Gastrocnemius medialis (tissue), 4 donors: ENCODE results near the gene APOD. TPM values are rescaled to one million over a fixed set of nuclear protein-coding genes. Genes with fewer than 3 reads are reported as not detected.
"Not testable (repeated sequence)": the region's sequence is repeated elsewhere in the genome, so short reads cannot be mapped to it uniquely, and the experiment has no call there.

ENCODE experiments used
- ATAC-seq, 2 donors: fragments of 150-250 bp; one replicate each; pipeline ENCODE4 v1.9.1; 2016
- DNase-seq, 2 donors: peaks; one replicate each; pipeline ENCODE4 v3.0.0-alpha.2; 2019
- H3K27ac ChIP-seq, 4 donors: fragments of 200-600 bp; sonication (generic); 1 replicate in 1 of 4; 2 replicates in 3 of 4; pipeline ENCODE4 v1.5.1; 2016 to 2018; ENCODE audit warnings: mild to moderate bottlenecking in 2 of 4, moderate library complexity in 1 of 4
- H3K27me3 ChIP-seq, 3 donors: fragments of 200-600 bp; sonication (generic) in 2 of 3; 1 replicate in 1 of 3; 2 replicates in 2 of 3; pipeline versions ENCODE4 v1.5.1 to v1.6.0; 2016 to 2019; ENCODE audit warnings: mild to moderate bottlenecking in 1 of 3, moderate library complexity in 1 of 3
- H3K36me3 ChIP-seq, 2 donors: fragments of 200-600 bp; sonication (generic) in 1 of 2; one replicate each; pipeline ENCODE4 v1.5.1; 2017 to 2018
- H3K4me1 ChIP-seq, 2 donors: fragments of 200-600 bp; sonication (generic) in 1 of 2; one replicate each; pipeline ENCODE4 v1.5.1; 2016 to 2017; ENCODE audit warnings: mild to moderate bottlenecking in 2 of 2
- H3K4me3 ChIP-seq, 4 donors: fragments of 200-600 bp; sonication (generic) in 3 of 4; 1 replicate in 1 of 4; 2 replicates in 3 of 4; pipeline ENCODE4 v1.5.1; 2016 to 2019; ENCODE audit warnings: mild to moderate bottlenecking in 2 of 4
- H3K9me3 ChIP-seq, 3 donors: fragments of 200-600 bp; sonication (generic) in 2 of 3; 1 replicate in 1 of 3; 2 replicates in 2 of 3; pipeline ENCODE4 v1.5.1; 2016 to 2019
- POLR2A ChIP-seq, 2 donors: fragments of 450-650 bp; IDR thresholded peaks; one replicate each; pipeline ENCODE4 v1.6.1; 2017; ENCODE audit warnings: antibody characterized with exemption in 2 of 2, mild to moderate bottlenecking in 2 of 2, moderate library complexity in 2 of 2
- in situ Hi-C, 4 donors: fragments of 200-750 bp; cut with MboI; loops; one replicate each; pipeline versions ENCODE4 v1.15.0 to v1.8.0; 2017; ENCODE audit warnings: low sequenced_read_pairs in 4 of 4
- intact Hi-C: fragments of 100-400 bp; cut with DNase I; formaldehyde crosslinking; loops from one replicate; pipeline ENCODE4 v1.15.1; 2023; ENCODE audit warnings: low total_unique reads
- total RNA-seq, 4 donors: library from RNA; depleted of rRNA; stranded (reverse); fragments of >200 nt; gene quantifications; one replicate each; pipeline versions ENCODE4 v1.1.0 to v1.2.3, GENCODE V29; 2016
- TF ChIP-seq, protein P1 (sequence below), 5 experiments: fragments of 450-650 bp in 3 of 5; fragments of 200-600 bp in 2 of 5; sonication (generic) in 2 of 5; IDR thresholded peaks in 4 of 5; conservative IDR thresholded peaks in 1 of 5; 1 replicate in 4 of 5; 2 replicates in 1 of 5; pipeline ENCODE4 v1.5.1; 2016 to 2019; ENCODE audit warnings: antibody characterized with exemption in 5 of 5, mild to moderate bottlenecking in 3 of 5, moderate library complexity in 3 of 5

APOD gene
- total RNA-seq, 4 donors from 2014 or later: 602 to 801 (median 626) TPM

DNA sequence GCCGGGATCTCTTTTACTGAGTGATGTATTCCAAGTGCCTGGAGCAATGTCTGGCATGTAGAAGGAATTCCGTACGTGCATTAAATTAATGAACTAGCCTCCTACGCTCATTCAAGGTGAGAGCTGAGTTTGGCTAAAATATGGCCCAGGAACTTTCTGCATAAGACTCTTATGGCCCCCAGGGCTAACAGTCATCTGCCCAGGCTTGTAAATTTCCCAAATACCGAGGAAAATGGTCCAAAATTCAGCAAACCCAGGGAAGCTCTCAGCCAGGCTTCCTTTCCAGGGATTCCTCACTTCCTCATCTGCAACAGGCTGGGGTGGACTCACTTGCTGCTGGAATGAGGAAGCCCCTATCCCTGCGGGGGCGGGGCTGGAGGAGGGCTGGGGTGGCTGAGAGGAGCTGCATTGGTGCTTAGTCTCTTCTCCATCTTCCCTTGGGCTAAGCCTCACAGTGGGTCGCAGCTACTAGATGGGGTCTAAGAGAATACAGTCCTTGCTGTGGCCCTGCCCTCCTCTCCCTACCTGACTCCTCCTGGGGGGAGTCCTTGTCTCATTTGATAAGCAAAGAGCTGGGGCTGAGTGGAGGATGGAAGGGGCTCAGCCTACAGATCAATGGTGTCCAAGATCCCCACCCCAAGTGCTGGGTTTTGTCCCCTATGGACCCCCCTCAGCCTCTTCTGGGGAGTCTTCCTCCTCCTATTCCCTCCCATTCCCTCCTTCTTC lies 28.5 kb upstream of the APOD start:
- in situ Hi-C loops: loop anchor here in 1 of 4 donors (25.0 kb wide), 1 partner anchor 225 kb away; no protein-coding TSS in a partner anchor
- TF ChIP-seq, protein P1, sequence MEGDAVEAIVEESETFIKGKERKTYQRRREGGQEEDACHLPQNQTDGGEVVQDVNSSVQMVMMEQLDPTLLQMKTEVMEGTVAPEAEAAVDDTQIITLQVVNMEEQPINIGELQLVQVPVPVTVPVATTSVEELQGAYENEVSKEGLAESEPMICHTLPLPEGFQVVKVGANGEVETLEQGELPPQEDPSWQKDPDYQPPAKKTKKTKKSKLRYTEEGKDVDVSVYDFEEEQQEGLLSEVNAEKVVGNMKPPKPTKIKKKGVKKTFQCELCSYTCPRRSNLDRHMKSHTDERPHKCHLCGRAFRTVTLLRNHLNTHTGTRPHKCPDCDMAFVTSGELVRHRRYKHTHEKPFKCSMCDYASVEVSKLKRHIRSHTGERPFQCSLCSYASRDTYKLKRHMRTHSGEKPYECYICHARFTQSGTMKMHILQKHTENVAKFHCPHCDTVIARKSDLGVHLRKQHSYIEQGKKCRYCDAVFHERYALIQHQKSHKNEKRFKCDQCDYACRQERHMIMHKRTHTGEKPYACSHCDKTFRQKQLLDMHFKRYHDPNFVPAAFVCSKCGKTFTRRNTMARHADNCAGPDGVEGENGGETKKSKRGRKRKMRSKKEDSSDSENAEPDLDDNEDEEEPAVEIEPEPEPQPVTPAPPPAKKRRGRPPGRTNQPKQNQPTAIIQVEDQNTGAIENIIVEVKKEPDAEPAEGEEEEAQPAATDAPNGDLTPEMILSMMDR (IDR thresholded peaks at IDR 0.05 in 4 of 5, conservative IDR thresholded peaks at IDR 0.05 in 1 of 5): no peak
- no peak for TF ChIP-seq POLR2A (IDR thresholded peaks at IDR 0.05)
- Histone ChIP-seq H3K4me3 (no peak overlapping the region), H3K27me3 (no peaks in the 10 kb centered on the region), H3K36me3 (no peaks in the 10 kb centered on the region), H3K27ac (peak overlapping the region in 2 of 4 donors; percentile 18 to 37), H3K4me1 (no peaks in the 10 kb centered on the region), H3K9me3 (no peaks in the 10 kb centered on the region)
- intact Hi-C loops: no loop called here
- DNase-seq: peak; percentile 35 to 47
- ATAC-seq: peak; percentile 33 to 35

DNA sequence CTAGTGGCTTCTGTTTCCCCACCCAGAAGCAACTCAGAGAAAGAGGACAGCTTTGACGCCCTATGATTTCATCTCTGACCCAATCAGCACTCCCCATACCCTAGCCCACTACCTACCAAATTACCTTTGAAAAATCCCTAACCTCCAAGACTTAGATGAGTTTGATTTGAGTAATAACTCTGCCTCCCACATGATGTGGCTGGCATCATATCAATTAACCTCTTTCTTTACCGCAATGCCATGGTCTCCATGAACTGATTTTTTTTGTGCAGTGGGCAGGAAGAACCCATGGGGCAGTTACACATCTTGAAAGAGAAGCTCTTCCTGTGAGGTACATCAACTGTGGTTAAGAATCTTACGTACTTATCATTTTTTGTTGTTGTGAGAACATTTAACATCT lies 25.5 kb upstream of the APOD start:
- Histone ChIP-seq H3K27me3 (no peaks in the 10 kb centered on the region), H3K4me3 (no peak overlapping the region), H3K27ac (no peak overlapping the region), H3K9me3 (no peaks in the 10 kb centered on the region), H3K36me3 (no peaks in the 10 kb centered on the region), H3K4me1 (no peaks in the 10 kb centered on the region)
- TF ChIP-seq, protein P1 (IDR thresholded peaks at IDR 0.05 in 4 of 5, conservative IDR thresholded peaks at IDR 0.05 in 1 of 5): no peak
- no peak for TF ChIP-seq POLR2A (IDR thresholded peaks at IDR 0.05)
- in situ Hi-C loops (loop anchor here in 1 of 4 donors (25.0 kb wide), 1 partner anchor 228 kb away; no protein-coding TSS in a partner anchor), intact Hi-C loops (no loop called here)
- DNase-seq: no peak
- no peak for ATAC-seq

DNA sequence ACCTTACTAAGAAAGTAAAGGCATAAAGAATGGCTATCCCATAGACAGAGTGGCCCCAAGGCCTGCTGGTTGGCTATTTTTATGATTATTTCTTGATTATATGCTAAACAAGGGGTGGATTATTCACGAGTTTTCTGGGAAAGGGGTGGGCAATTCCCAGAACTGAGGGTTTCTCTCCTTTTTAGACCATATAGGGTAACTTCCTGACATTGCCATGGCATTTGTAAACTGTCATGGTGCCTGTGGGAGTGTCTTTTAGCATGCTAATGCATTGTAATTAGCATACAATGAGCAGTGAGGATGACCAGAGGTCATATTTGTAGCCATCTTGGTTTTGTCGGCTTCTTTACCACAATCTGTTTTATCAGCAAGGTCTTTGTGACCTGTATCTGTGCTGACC lies 18.0 kb upstream of the APOD start:
- in situ Hi-C loops: loop anchor here in 1 of 4 donors (25.0 kb wide), 1 partner anchor 236 kb away; no protein-coding TSS in a partner anchor
- intact Hi-C loops, H3K4me1 ChIP-seq: not testable (repeated sequence)

DNA sequence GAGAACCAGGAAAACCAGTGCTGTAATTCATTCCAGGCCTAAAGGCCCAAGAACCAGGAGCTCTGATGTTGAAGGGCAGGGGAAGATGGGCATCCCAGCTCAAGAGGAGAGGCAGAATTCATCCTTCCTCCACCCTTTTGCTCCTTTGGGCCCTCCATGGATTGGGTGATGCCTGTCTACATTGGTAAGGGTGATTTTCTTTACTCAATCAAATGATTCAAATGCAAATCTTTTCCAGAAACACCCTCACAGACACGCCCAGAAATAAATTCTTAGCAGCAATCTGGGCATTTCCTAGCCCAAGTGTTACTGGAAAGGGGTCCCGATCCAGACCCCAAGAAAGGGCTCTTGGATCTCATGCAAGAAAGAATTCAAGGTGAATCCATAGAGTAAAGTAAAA lies 17.6 kb upstream of the APOD start:
- TF ChIP-seq, protein P1 (IDR thresholded peaks at IDR 0.05 in 4 of 5, conservative IDR thresholded peaks at IDR 0.05 in 1 of 5): no peak
- no peak for TF ChIP-seq POLR2A (IDR thresholded peaks at IDR 0.05)
- in situ Hi-C loops: loop anchor here in 1 of 4 donors (25.0 kb wide), 1 partner anchor 236 kb away; no protein-coding TSS in a partner anchor
- intact Hi-C loops: no loop called here
- Histone ChIP-seq H3K27me3 (no peaks in the 10 kb centered on the region), H3K4me3 (no peak overlapping the region), H3K27ac (no peak overlapping the region), H3K9me3 (no peaks in the 10 kb centered on the region), H3K36me3 (no peaks in the 10 kb centered on the region), H3K4me1 (peaks cover 8 to 9% of the 10 kb centered on the region in 2 donors)
- no peak for DNase-seq
- no peak for ATAC-seq

More for the DNA sequence above, 18.0 kb upstream of the APOD start:
- H3K27me3 ChIP-seq, H3K9me3 ChIP-seq, ATAC-seq, H3K4me3 ChIP-seq, DNase-seq, H3K36me3 ChIP-seq, H3K27ac ChIP-seq: not testable (repeated sequence)

DNA sequence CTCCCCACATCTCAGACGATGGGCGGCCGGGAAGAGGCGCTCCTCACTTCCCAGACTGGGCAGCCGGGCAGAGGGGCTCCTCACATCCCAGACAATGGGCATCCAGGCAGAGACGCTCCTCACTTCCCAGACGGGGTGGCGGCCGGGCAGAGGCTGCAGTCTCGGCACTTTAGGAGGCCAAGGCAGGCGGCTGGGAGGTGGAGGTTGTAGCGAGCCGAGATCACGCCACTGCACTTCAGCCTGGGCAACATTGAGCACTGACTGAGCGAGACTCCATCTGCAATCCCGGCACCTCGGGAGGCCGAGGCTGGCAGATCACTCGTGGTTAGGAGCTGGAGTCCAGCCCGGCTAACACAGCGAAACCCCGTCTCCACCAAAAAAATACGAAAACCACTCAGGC lies 16.2 kb upstream of the APOD start:
- intact Hi-C loops, H3K9me3 ChIP-seq, ATAC-seq, H3K27ac ChIP-seq, H3K36me3 ChIP-seq, H3K4me3 ChIP-seq, DNase-seq, H3K27me3 ChIP-seq: not testable (repeated sequence)
- peaks cover 20 to 21% of the 10 kb centered on the region in 2 donors for H3K4me1 ChIP-seq
- in situ Hi-C loops: loop anchor here in 2 of 4 donors (25.0 kb wide), 1 partner anchor 237 kb away; no protein-coding TSS in a partner anchor

DNA sequence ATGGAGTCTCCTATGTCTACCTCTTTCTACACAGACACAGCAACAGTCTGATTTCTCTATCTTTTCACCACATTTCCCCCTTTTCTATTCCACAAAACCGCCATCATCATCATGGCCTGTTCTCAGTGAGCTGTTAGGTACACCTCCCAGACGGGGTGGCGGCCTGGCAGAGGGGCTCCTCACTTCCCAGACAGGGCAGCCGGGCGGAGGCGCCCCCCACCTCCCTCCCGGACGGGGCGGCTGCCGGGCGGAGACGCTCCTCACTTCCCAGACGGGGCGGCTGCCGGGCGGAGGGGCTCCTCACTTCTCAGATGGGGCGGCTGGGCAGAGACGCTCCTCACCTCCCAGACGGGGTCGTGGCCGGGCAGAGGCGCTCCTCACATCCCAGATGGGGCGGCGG lies 15.8 kb upstream of the APOD start:
- H3K27me3 ChIP-seq, H3K36me3 ChIP-seq, ATAC-seq, DNase-seq, H3K27ac ChIP-seq, H3K4me3 ChIP-seq, intact Hi-C loops, H3K9me3 ChIP-seq: not testable (repeated sequence)
- in situ Hi-C loops: loop anchor here in 1 of 4 donors (25.0 kb wide), 1 partner anchor 238 kb away; no protein-coding TSS in a partner anchor
- H3K4me1 ChIP-seq: peaks cover 20 to 23% of the 10 kb centered on the region in 2 donors
